ENCODE measurements around the gene PTPRT.

DNA sequence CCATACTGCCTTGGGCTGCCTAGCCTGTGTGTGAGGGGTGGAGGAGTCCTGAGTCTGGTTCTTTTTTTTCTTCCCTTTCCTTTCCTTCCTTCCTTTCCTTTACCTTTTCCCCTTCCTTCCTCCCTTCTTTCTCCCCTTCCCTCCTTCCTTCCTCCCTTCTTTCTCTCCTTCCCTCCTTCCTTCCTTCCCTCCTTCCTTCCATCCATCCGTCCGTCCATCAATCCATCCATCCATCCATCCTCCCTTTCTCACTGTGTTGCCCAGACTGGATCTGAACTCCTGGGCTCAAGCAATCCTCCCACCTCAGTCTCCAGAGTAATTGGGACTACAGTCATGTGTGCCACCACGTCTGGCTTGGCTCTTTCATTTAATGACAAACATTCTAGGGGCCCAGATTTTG is 820.8 kb downstream of the PTPRT start:
- TF ChIP-seq, protein P1, sequence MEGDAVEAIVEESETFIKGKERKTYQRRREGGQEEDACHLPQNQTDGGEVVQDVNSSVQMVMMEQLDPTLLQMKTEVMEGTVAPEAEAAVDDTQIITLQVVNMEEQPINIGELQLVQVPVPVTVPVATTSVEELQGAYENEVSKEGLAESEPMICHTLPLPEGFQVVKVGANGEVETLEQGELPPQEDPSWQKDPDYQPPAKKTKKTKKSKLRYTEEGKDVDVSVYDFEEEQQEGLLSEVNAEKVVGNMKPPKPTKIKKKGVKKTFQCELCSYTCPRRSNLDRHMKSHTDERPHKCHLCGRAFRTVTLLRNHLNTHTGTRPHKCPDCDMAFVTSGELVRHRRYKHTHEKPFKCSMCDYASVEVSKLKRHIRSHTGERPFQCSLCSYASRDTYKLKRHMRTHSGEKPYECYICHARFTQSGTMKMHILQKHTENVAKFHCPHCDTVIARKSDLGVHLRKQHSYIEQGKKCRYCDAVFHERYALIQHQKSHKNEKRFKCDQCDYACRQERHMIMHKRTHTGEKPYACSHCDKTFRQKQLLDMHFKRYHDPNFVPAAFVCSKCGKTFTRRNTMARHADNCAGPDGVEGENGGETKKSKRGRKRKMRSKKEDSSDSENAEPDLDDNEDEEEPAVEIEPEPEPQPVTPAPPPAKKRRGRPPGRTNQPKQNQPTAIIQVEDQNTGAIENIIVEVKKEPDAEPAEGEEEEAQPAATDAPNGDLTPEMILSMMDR (conservative IDR thresholded peaks at IDR 0.05; ENCODE audit: low read depth, low read length): no peak
- no peak for TF ChIP-seq EZH2 (IDR thresholded peaks at IDR 0.05; ENCODE audit: borderline replicate concordance, low read depth, low read length, poor library complexity, severe bottlenecking)
